ENCODE results near the gene SYCE3.

The SYCE3 gene

GRCh38 chr22:50597097-50597496 is 34.4 kb upstream of the SYCE3 start:
- Mint-ChIP-seq H3K36me3 (ENCODE audit: low read depth) (peaks cover 19% of the 10 kb centered on the region), H3K4me3 (no peak overlapping the region), H3K4me1 (peaks cover 11% of the 10 kb centered on the region), H3K9me3 (no peaks in the 10 kb centered on the region), H3K27ac (no peak overlapping the region), H3K27me3 (ENCODE audit: low read depth, poor library complexity) (peaks cover 28% of the 10 kb centered on the region)
- DNase-seq, result no peak
- no peak for TF ChIP-seq CTCF (IDR thresholded peaks at IDR 0.05)

GRCh38 chr22:50595189-50595588 is 32.5 kb upstream of the SYCE3 start:
- Mint-ChIP-seq H3K4me3 (no peak overlapping the region), H3K4me1 (peaks cover 4% of the 10 kb centered on the region), H3K36me3 (ENCODE audit: low read depth) (peaks cover 20% of the 10 kb centered on the region), H3K9me3 (no peaks in the 10 kb centered on the region), H3K27me3 (ENCODE audit: low read depth, poor library complexity) (peaks cover 30% of the 10 kb centered on the region), H3K27ac (no peak overlapping the region)
- TF ChIP-seq CTCF (IDR thresholded peaks at IDR 0.05), result no peak
- DNase-seq, result no peak

GRCh38 chr22:50587407-50587806 is 24.7 kb upstream of the SYCE3 start:
- H3K9me3 Mint-ChIP-seq, result no peaks in the 10 kb centered on the region
- peaks cover 4% of the 10 kb centered on the region for H3K36me3 Mint-ChIP-seq (ENCODE audit: low read depth)
- DNase-seq, result no peak
- H3K4me1 Mint-ChIP-seq, result peaks cover 7% of the 10 kb centered on the region
- TF ChIP-seq CTCF (IDR thresholded peaks at IDR 0.05), result no peak
- peaks cover 37% of the 10 kb centered on the region for H3K27me3 Mint-ChIP-seq (ENCODE audit: low read depth, poor library complexity)
- no peak overlapping the region for H3K4me3 Mint-ChIP-seq
- no peak overlapping the region for H3K27ac Mint-ChIP-seq

GRCh38 chr22:50586416-50586815 is 23.7 kb upstream of the SYCE3 start:
- Mint-ChIP-seq H3K27me3 (ENCODE audit: low read depth, poor library complexity) (peaks cover 37% of the 10 kb centered on the region), H3K4me3 (no peak overlapping the region), H3K4me1 (peaks cover 13% of the 10 kb centered on the region), H3K27ac (no peak overlapping the region), H3K36me3 (ENCODE audit: low read depth) (no peaks in the 10 kb centered on the region), H3K9me3 (no peaks in the 10 kb centered on the region)
- no peak for DNase-seq
- no peak for TF ChIP-seq CTCF (IDR thresholded peaks at IDR 0.05)

GRCh38 chr22:50585781-50586180 is 23.1 kb upstream of the SYCE3 start:
- H3K36me3 Mint-ChIP-seq (ENCODE audit: low read depth), result no peaks in the 10 kb centered on the region

More at GRCh38 chr22:50585781-50586180, 23.1 kb upstream of the SYCE3 start:
- Mint-ChIP-seq H3K4me1 (peaks cover 14% of the 10 kb centered on the region), H3K27ac (no peak overlapping the region), H3K4me3 (no peak overlapping the region), H3K9me3 (no peaks in the 10 kb centered on the region), H3K27me3 (ENCODE audit: low read depth, poor library complexity) (peaks cover 35% of the 10 kb centered on the region)
- no peak for DNase-seq
- TF ChIP-seq CTCF (IDR thresholded peaks at IDR 0.05), result no peak
